CD4-positive, alpha-beta T cell treated with Interleukin-1 beta for 1 hour (primary cell): ENCODE data around the gene NFKBIE.
"Not testable (repeated sequence)": the region's sequence is repeated elsewhere in the genome, so short reads cannot be mapped to it uniquely, and the experiment has no call there.

ENCODE experiments used
- DNase-seq, 2 donors: peaks; one replicate each; pipeline ENCODE4 v3.0.0-alpha.2; 2020 to 2022

The NFKBIE gene

GRCh38 chr6:44238687-44239350 is 26.5 kb downstream of the NFKBIE start:
- DNase-seq = no peak

DNA sequence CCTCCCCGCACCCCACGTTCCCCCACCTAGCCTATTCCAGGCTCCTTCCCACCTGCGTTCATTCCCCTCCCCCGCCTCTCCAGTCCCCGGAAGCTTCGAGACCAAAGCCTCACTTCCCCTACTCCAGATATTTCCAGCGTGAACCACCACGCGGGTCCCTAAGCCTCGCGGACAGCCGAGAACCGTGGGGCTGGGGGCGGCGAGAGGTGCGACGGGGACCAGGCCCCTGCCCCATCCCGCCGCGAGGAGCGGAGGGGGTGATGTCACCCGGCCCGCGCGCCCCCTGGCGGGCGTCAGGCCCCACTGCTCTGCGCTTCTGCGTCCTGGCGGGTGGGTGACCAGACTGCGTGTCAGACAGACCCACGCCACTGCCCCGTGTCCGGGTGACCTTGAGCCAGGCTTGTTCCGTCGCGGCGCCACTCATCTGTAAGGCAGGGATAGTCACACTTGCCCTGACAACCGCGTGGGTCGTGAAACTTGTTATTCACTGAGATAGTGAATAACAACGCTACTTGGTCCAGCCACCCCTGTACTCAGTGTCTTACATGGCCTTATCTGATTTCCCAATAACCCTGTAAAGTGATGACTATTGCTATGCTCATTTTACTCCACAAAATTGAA is 27.4 kb downstream of the NFKBIE start:
- DNase-seq = peak; percentile 82

GRCh38 chr6:44237021-44237812 is 28.1 kb downstream of the NFKBIE start:
- DNase-seq = peak; percentile 80 to 85

DNA sequence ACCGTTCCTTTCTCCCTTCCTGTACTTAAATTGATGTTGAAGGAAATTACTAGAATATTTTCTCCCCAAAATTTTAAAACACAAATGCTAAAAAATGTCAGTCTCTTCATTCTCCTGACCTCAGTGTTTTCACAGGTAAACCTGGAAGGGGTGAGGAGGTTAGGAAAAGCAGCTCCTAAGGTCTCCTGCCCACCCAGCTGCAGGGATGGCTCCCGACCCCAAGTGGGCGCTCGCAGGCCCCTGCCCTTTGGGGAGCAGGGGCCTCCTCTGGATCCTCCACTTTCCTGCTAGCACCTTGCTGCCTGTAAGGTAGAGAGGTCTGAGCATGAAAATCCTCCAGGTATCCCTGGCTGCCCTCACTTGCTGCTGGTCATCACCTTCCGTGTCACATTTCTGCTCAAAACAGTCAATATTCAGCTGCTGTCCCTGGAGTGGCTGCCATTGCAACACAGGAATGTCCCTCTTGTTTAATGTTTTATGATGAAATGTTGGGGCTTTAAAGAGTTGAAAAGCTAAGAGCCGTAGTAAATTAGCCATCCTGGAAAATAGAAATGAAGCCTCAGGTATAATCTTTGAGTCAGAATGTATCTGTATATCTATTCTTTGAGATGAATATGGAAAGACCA is 29.3 kb downstream of the NFKBIE start:
- DNase-seq = no peak

GRCh38 chr6:44235269-44235668 is 30.1 kb downstream of the NFKBIE start:
- DNase-seq = no peak

- peak in 1 of 2 donors; percentile 19 for DNase-seq
Observed at GRCh38 chr6:44234101-44235025, 31.0 kb downstream of the NFKBIE start.

- DNase-seq = no peak
Observed at GRCh38 chr6:44233567-44234100, 31.7 kb downstream of the NFKBIE start.

DNA sequence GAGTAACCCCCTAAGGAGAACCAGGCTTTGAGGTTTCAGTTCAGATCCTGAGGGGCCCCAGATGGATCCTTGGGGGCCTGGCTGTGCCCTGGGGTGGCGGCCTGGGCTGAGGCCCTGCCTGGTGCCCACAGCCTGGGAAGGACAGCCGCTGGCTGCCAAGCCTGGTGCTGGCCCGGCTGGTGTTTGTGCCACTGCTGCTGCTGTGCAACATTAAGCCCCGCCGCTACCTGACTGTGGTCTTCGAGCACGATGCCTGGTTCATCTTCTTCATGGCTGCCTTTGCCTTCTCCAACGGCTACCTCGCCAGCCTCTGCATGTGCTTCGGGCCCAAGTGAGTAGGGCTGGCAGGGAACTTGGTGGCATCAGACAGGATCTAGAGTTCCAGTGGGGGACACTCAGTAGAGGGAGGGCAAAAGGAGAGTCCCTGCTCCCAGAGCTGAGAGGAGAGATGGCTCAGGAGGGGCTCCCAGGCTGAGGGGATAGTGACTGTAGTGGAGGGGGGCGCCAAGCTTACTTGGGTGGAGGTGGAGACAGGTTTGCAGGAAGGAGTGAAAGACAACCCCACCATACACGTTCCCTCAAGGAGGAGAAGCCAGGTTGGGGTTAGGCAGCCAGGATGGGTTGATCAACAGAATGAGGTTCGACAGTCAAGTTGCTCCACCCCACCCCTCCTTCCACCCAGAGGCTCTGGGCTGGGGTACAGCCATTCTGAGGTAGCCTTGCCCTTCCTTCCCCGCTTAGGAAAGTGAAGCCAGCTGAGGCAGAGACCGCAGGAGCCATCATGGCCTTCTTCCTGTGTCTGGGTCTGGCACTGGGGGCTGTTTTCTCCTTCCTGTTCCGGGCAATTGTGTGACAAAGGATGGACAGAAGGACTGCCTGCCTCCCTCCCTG is 32.4 kb downstream of the NFKBIE start:
- no peak for DNase-seq

DNA sequence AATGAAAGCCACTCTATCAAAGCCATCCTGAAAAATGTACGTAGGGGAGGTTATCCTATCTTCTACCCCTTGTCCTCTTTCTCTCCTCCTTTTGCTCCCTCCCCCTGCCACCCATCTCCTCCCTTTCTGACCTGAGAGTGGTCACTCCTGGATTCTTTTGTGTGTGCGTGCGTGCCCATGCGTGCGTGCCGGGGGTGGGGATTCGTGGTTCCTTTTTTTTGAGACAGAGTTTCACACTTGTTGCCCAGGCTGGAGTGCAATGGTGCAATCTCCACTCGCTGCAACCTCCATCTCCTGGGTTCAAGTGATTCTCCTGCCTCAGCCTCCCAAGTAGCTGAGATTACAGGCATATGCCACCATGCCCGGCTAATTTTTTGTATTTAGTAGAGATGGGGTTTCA is 33.9 kb downstream of the NFKBIE start:
- not testable (repeated sequence) for DNase-seq

- DNase-seq = no peak
Observed at GRCh38 chr6:44230034-44230675, 35.2 kb downstream of the NFKBIE start.

DNA sequence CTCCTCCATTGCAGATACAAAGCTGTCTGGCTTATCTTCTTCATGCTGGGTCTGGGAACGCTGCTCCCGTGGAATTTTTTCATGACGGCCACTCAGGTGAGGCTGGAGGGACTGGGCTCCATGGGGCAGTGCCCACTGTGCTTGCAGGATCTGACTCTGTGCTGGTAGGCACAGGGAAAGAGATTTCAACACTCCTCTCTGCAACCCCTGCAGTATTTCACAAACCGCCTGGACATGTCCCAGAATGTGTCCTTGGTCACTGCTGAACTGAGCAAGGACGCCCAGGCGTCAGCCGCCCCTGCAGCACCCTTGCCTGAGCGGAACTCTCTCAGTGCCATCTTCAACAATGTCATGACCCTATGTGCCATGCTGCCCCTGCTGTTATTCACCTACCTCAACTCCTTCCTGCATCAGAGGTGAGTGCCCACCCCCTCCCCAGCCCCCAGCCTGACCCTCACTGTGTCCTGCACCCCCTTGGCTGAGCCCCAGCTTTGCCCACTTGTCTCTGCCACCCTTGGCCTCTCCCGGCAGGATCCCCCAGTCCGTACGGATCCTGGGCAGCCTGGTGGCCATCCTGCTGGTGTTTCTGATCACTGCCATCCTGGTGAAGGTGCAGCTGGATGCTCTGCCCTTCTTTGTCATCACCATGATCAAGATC is 35.8 kb downstream of the NFKBIE start:
- DNase-seq = no peak

DNA sequence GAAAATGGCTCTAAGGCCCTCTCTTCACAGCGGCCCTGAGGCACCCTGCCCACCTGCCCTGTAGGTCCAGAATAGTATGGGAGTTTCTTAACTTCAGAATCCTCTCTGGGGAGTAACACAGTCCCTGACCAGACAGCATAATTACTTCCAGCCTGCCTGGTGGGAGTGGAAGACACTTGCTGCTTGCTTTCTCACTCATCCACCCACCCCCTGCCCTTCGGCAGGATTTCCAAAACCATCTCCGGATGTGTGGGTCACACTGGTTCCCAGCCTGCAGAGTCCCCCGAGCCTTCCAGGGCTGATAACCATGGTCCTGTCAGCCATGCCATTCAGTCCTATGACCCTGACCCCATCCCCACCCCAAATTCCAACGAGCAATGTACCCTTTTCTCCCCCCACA is 36.5 kb downstream of the NFKBIE start:
- no peak for DNase-seq

DNA sequence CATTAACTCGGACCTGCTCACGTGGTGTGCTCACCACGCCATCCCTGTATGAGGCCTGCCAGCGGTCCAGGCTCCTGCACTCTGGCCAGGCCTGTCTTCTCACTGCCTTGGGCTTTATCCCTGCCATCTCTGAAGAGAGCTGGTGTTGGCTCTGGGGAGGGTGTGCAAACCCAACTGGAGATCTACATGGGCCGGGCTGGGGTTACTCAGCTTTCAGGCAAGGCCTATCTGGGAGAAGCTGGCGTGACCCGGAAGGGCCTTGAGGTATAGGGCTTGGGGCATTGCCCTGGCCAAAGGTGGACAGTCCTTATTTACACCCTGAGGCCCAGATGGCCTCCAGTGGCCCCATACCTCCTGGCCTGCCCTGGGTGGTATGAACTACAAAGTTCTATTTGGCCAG is 36.9 kb downstream of the NFKBIE start:
- DNase-seq = no peak

GRCh38 chr6:44228031-44228430 is 37.3 kb downstream of the NFKBIE start:
- DNase-seq = no peak

- no peak for DNase-seq
Observed at GRCh38 chr6:44227148-44227793, 38.1 kb downstream of the NFKBIE start.

- DNase-seq = no peak
Observed at GRCh38 chr6:44226368-44227147, 38.8 kb downstream of the NFKBIE start.

GRCh38 chr6:44225579-44226325 is 39.6 kb downstream of the NFKBIE start:
- no peak for DNase-seq

GRCh38 chr6:44224965-44225305 is 40.4 kb downstream of the NFKBIE start:
- no peak for DNase-seq
